Islet precursor cell (in vitro differentiated cells): ENCODE results near the gene APAF1.

Source experiments
- DNase-seq: peaks from one replicate; pipeline ENCODE4 v3.0.0-alpha.2; 2018

APAF1 gene

DNA sequence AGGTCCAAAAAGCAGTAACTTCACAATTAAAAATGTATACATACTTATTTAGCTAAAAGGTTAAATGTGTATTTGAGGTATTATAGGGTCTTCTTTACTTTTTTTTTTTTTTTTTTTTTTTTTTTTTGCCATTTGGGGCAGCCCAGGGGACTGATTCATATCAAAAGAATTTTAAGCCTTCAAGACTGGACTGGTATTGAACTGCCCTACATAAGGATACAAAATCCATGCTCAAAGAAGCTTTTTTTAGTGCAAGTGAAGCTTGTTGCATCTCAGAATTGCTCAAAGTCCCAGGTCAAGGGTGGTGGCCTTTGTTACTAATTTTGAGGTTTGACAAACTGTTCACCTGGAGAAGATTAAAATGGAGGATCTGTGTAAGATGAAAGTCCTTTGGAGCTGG lies 124.0 kb downstream of the APAF1 start:
- no peak for DNase-seq

DNA sequence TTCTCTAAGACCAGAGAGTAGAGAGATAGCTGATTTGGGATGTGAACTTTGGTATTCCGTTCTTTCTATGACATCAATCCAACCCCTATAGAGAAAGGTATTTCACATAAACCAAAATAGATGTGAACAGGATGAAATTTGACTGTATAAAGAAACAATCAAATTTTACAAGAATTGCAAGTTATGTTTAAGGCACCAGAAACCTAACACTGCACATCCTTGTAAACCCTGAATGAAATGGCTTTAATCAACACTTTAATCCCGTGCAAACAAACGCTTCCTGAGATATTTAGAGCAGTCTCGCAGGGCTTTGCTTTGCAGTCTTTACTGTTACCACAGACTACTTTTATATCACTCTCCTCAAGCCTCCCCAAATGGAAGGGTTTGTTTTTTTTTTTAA lies 125.1 kb downstream of the APAF1 start:
- no peak for DNase-seq

DNA sequence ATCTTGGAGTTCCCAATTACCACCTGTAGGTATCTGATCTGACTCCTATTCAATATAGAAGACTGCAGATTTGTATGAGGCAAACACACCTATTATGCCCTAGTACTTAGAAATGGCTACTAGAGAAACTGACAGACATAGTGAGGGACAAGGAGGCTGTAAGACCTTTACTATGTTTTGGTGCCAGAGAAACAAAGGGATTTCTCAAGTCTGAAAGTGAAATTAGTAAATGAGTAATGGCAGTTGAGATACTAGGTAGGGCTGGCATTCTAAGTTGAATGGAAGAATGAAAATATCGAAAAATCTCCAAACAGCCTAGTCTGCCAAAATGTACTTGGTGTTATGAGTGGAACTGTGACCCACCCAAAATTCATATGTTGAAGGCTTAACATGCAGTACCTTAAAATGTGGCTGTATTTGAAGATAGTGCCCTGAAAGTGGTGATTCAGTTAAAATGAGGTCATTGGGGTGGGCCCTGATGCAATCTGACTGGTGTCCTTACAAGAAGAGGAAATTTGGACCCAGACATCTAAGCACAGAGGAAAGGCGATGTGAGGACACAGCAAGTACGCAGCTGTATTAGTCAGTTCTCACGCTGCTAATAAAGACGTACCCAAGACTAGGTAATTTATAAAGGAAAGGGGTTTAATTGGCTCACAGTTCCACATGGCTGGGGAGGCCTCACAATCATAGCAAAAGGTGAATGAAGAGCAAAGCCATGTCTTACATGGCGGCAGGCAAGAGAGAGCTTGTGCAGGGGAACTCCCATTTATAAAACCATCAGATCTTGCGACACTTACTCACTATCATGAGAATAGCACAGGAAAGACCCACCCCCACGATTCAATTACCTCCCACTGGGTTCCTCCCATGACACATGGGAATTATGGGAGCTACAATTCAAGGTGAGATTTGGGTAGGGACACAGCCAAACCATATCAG lies 127.0 kb downstream of the APAF1 start:
- DNase-seq, result no peak

DNA sequence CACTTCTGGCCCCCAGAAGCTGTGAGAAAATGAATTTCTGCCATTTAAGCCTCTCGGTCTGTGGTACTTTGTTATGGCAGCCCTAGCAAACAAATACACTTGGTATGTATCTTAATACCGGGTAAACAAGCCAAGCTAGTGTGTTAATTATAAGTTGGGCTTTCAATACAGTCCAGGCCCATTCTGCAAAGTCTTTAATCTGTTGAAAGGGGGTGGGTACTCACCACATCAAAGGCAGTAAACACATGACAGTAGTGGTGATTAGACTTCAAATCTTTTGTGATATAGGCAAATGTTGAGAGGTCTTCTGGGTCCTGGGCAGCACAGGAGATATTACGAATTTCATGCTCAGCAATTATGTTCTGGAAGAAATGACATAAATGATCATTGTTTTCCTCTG lies 127.7 kb downstream of the APAF1 start:
- DNase-seq, result no peak

DNA sequence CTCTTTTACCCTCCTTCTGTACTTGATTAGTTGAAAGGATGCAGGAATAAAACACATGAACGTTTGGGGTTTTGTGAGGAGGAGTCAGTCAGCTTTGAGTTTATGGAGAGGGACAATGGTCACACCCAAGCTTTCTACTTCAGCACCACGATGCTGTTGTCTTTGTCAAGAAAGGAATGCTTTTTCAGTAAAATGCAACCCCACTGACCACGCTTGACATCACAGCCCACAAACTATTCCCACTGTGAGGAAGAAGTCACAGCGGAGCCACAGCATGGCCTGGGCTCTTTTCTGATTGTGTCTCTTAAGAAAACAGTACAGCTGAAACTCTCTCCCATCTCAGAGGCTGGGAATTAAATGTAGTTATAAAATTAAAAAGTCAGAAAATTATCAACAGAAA lies 135.2 kb downstream of the APAF1 start:
- DNase-seq, result no peak

DNA sequence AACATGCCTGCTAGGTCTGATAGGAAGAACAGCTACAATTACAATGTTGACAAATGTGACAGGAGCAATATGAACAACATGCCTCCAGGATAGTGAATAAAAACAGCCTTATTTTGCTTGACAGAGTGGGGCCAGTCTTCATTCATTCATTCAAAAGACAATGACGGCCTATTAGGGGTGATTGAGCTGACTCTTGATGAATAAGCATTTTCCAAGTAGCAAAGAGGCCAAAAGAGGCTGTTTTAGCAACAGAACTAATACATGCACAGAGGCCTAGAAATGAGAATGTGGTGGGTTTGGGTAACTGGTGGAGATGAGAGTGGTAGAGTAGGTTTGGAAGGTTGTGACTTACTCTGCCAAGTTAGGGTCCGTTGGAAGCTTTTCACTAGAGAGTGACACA lies 138.3 kb downstream of the APAF1 start:
- no peak for DNase-seq
